NK-92 (cell line): Measurements from ENCODE around the gene GHDC.
A peak's percentile ranks its signal among the peaks of the same experiment; 100 is the strongest.
"Not testable (repeated sequence)": the region's sequence is repeated elsewhere in the genome, so short reads cannot be mapped to it uniquely, and the experiment has no call there.

Experiments used
- DNase-seq: peaks from one replicate; lab custom pipeline; 2025; ENCODE audit not compliant: unreplicated experiment; lab: John Stamatoyannopoulos, UW

Gene GHDC

GRCh38 chr17:42193969-42194899 lies at the start of gene GHDC:
TSS of gene GHDC (minus strand) at chr17:42194494. CDS start at chr17:42193581, 913 bp downstream.
- DNase-seq = peak; percentile 23

- DNase-seq = no peak
Measured at GRCh38 chr17:42243493-42243982, 49.2 kb upstream of the GHDC start.

GRCh38 chr17:42241871-42242270 lies 47.6 kb upstream of the GHDC start:
- DNase-seq = no peak

GRCh38 chr17:42240863-42241262 lies 46.6 kb upstream of the GHDC start:
- DNase-seq = not testable (repeated sequence)

GRCh38 chr17:42240201-42240600 lies 45.9 kb upstream of the GHDC start:
- no peak for DNase-seq

GRCh38 chr17:42239576-42239975 lies 45.3 kb upstream of the GHDC start:
- not testable (repeated sequence) for DNase-seq

GRCh38 chr17:42236760-42237159 lies 42.5 kb upstream of the GHDC start:
- no peak for DNase-seq

GRCh38 chr17:42233994-42234393 lies 39.7 kb upstream of the GHDC start:
- DNase-seq = no peak

GRCh38 chr17:42233156-42233555 lies 38.9 kb upstream of the GHDC start:
- DNase-seq = no peak

- DNase-seq = no peak
Measured at GRCh38 chr17:42230225-42230624, 35.9 kb upstream of the GHDC start.

- no peak for DNase-seq
Measured at GRCh38 chr17:42227849-42228700, 33.8 kb upstream of the GHDC start.

- no peak for DNase-seq
Measured at GRCh38 chr17:42225646-42226045, 31.4 kb upstream of the GHDC start.

GRCh38 chr17:42224651-42225050 lies 30.4 kb upstream of the GHDC start:
- DNase-seq = no peak

GRCh38 chr17:42221886-42222745 lies 27.8 kb upstream of the GHDC start:
- no peak for DNase-seq

- not testable (repeated sequence) for DNase-seq
Measured at GRCh38 chr17:42219280-42219679, 25.0 kb upstream of the GHDC start.

GRCh38 chr17:42214156-42214555 lies 19.9 kb upstream of the GHDC start:
- no peak for DNase-seq

- no peak for DNase-seq
Measured at GRCh38 chr17:42212382-42212781, 18.1 kb upstream of the GHDC start.

- DNase-seq = not testable (repeated sequence)
Measured at GRCh38 chr17:42211921-42212341, 17.6 kb upstream of the GHDC start.

- no peak for DNase-seq
Measured at GRCh38 chr17:42210046-42210445, 15.8 kb upstream of the GHDC start.

- DNase-seq = not testable (repeated sequence)
Measured at GRCh38 chr17:42206153-42206612, 11.9 kb upstream of the GHDC start.
